ENCODE data around the gene GNG10. TPM values are rescaled to one million over a fixed set of nuclear protein-coding genes. Genes with fewer than 3 reads are reported as not detected.
A peak's percentile ranks its signal among the peaks of the same experiment; 100 is the strongest.

The GNG10 gene
- total RNA-seq, 6 donors from 2014 or later: 18.8 to 62.2 (median 39.6) TPM

- H3K9me3 ChIP-seq: no peaks in the 10 kb centered on the region
- DNase-seq (no peak), ATAC-seq (ENCODE audit: low FRiP score in 2 of 2) (no peak)
- no peaks in the 10 kb centered on the region for H3K27me3 ChIP-seq
- H3K36me3 ChIP-seq: no peaks in the 10 kb centered on the region
- no peak overlapping the region for H3K27ac ChIP-seq
- TF ChIP-seq POLR2A (IDR thresholded peaks at IDR 0.05) (no peak), CTCF (IDR thresholded peaks at IDR 0.05) (peak in 2 of 6 experiments; percentile 23 to 26)
- 47 to 50% methylated on average over 5 of the region's 5 CpGs for WGBS, 2 donors
- no peak overlapping the region for H3K4me3 ChIP-seq
- no peaks in the 10 kb centered on the region for H3K4me1 ChIP-seq
These were observed 30.4 kb downstream of the GNG10 start for GRCh38 chr9:111691672-111692329.

GRCh38 chr9:111696796-111697195 is 35.4 kb downstream of the GNG10 start:
- no peak for TF ChIP-seq POLR2AphosphoS5 (IDR thresholded peaks at IDR 0.05)
- TF ChIP-seq CTCF (IDR thresholded peaks at IDR 0.05): no peak
- TF ChIP-seq EP300 (IDR thresholded peaks at IDR 0.05): no peak
- TF ChIP-seq POLR2A (IDR thresholded peaks at IDR 0.05): no peak
- H3K4me3 ChIP-seq: no peak overlapping the region
- no peaks in the 10 kb centered on the region for H3K4me1 ChIP-seq
- no peak for DNase-seq
- H3K9me3 ChIP-seq: no peaks in the 10 kb centered on the region
- H3K27ac ChIP-seq: no peak overlapping the region
- H3K27me3 ChIP-seq: no peaks in the 10 kb centered on the region
- ATAC-seq (ENCODE audit: low FRiP score in 2 of 2): no peak
- H3K36me3 ChIP-seq: no peaks in the 10 kb centered on the region

- no peak for DNase-seq
- WGBS, 2 donors: 21 to 22% methylated on average over 1 of the region's 1 CpG
- Histone ChIP-seq H3K9me3 (no peaks in the 10 kb centered on the region), H3K4me1 (no peaks in the 10 kb centered on the region), H3K36me3 (no peaks in the 10 kb centered on the region), H3K27ac (peak overlapping the region in 1 of 4 donors; percentile 37), H3K4me3 (no peak overlapping the region), H3K27me3 (no peaks in the 10 kb centered on the region)
- TF ChIP-seq POLR2A (IDR thresholded peaks at IDR 0.05) (no peak), CTCF (IDR thresholded peaks at IDR 0.05) (no peak), POLR2AphosphoS5 (IDR thresholded peaks at IDR 0.05) (no peak), EP300 (IDR thresholded peaks at IDR 0.05) (no peak)
- ATAC-seq (ENCODE audit: low FRiP score in 2 of 2): no peak
These were observed 39.4 kb downstream of the GNG10 start for GRCh38 chr9:111700776-111701175.

- Histone ChIP-seq H3K9me3 (no peaks in the 10 kb centered on the region), H3K36me3 (no peaks in the 10 kb centered on the region), H3K4me3 (no peak overlapping the region), H3K27me3 (no peaks in the 10 kb centered on the region), H3K4me1 (no peaks in the 10 kb centered on the region), H3K27ac (no peak overlapping the region)
- ATAC-seq (ENCODE audit: low FRiP score in 2 of 2): no peak
- DNase-seq: no peak
- WGBS, 2 donors: 94 to 99% methylated on average over 2 of the region's 2 CpGs
- no peak for TF ChIP-seq POLR2A (IDR thresholded peaks at IDR 0.05)
- TF ChIP-seq POLR2AphosphoS5 (IDR thresholded peaks at IDR 0.05): no peak
These were observed 43.1 kb downstream of the GNG10 start for GRCh38 chr9:111704503-111704902.

GRCh38 chr9:111711548-111711947 is 50.1 kb downstream of the GNG10 start:
- H3K4me1 ChIP-seq: no peaks in the 10 kb centered on the region
- no peak for DNase-seq
- no peak overlapping the region for H3K27ac ChIP-seq
- TF ChIP-seq EP300 (IDR thresholded peaks at IDR 0.05) (no peak), POLR2AphosphoS5 (IDR thresholded peaks at IDR 0.05) (no peak), POLR2A (IDR thresholded peaks at IDR 0.05) (no peak), CTCF (IDR thresholded peaks at IDR 0.05) (no peak)
- H3K36me3 ChIP-seq: no peaks in the 10 kb centered on the region
- no peak overlapping the region for H3K4me3 ChIP-seq
- no peak for ATAC-seq (ENCODE audit: low FRiP score in 2 of 2)
- H3K27me3 ChIP-seq: no peaks in the 10 kb centered on the region
- H3K9me3 ChIP-seq: no peaks in the 10 kb centered on the region
- WGBS, 2 donors: 94 to 99% methylated on average over 3 of the region's 3 CpGs

All from upper lobe of left lung (tissue), 6 donors.